Stimulated activated CD4-positive, alpha-beta T cell treated with anti-CD3 and anti-CD28 coated beads, Interleukin-2, amount 100 ng/mL, for 4 hours (primary cell): ENCODE results near the gene HYAL4.

Experiments
- DNase-seq: peaks from one replicate; pipeline ENCODE4 v3.0.0-alpha.2; 2020; ENCODE audit warnings: low read depth

Gene HYAL4

GRCh38 chr7:123905714-123906113 lies 60.7 kb downstream of the HYAL4 start:
- DNase-seq, result no peak

GRCh38 chr7:123916240-123916724 lies 71.3 kb downstream of the HYAL4 start:
- no peak for DNase-seq

GRCh38 chr7:123917878-123918277 lies 72.9 kb downstream of the HYAL4 start:
- DNase-seq, result no peak

GRCh38 chr7:123918309-123918708 lies 73.3 kb downstream of the HYAL4 start:
- no peak for DNase-seq

GRCh38 chr7:123923599-123923998 lies 78.6 kb downstream of the HYAL4 start:
- no peak for DNase-seq

- no peak for DNase-seq
Observed at GRCh38 chr7:123924941-123925340, 80.0 kb downstream of the HYAL4 start, which contains the start of gene SPAM1. SPAM1 (plus strand) TSS chr7:123925241; CDS start chr7:123953571, 28,330 bp downstream.
